ENCODE data around the gene DNAAF2.

DNA sequence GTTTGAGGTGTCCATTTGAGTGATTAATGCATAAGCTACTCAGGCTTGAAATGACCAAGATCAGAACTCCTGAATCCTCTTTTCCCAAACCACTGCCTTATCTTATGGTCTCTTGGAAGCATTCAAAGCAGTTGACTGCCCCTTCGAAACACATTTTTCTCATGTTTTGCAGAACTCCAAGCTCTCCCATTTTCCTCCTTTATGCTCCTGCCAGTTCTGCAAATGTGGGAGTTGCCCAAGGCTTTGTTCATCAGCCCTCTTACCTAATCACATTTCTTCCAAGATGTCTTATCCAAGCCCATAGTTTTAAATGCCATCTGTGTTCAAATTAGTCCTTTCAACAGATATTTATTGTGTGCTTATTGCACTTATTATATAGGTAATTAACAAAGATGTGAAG is 1.8 kb upstream of the DNAAF2 start:
- no peak for TF ChIP-seq CTCF (conservative IDR thresholded peaks at IDR 0.05; ENCODE audit: low read depth, low read length)
- no peak for TF ChIP-seq EZH2 (IDR thresholded peaks at IDR 0.05; ENCODE audit: borderline replicate concordance, low read depth, low read length, poor library complexity, severe bottlenecking)

Data from A673 (cell line).